ENCODE data around the gene PRKAG2. TPM values are rescaled to one million over a fixed set of nuclear protein-coding genes. Genes with fewer than 3 reads are reported as not detected.
"Not testable (repeated sequence)": the region's sequence is repeated elsewhere in the genome, so short reads cannot be mapped to it uniquely, and the experiment has no call there.

PRKAG2 gene
- total RNA-seq, 3 donors from 2014 or later: 32.3 to 56.6 (median 34.4) TPM

DNA sequence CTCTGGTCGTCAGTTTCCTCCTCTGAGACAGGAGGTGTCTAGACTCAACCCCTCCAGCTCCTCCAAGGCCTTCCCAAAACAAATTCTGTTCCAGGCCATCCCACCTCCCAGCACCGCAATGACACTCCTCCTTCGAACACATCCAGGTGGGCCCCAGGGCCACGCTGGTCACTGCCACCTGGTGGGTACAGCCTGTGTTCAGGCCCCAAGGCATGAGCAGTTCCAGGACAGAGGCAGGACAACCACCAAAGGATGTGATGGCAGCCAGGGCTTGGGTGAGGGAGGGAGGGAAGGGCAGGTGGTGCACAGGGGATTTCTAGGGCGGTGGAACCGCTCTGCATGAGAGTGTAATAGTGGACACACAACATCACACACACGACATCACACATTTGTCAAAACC, 76.5 kb downstream of the PRKAG2 start:
- Histone ChIP-seq H3K4me1 (peaks cover 4 to 13% of the 10 kb centered on the region in 2 donors), H3K4me3 (no peak overlapping the region), H3K36me3 (no peaks in the 10 kb centered on the region), H3K27me3 (no peaks in the 10 kb centered on the region), H3K9me3 (no peaks in the 10 kb centered on the region), H3K27ac (no peak overlapping the region)
- intact Hi-C loops (cut with DNase I; ENCODE audit: low total_unique reads): no loop called here
- TF ChIP-seq POLR2A (IDR thresholded peaks at IDR 0.05) (no peak), CTCF (IDR thresholded peaks at IDR 0.05) (no peak), POLR2AphosphoS5 (IDR thresholded peaks at IDR 0.05) (no peak)
- DNase-seq (ENCODE audit: low spot score in 2 of 2): no peak

DNA sequence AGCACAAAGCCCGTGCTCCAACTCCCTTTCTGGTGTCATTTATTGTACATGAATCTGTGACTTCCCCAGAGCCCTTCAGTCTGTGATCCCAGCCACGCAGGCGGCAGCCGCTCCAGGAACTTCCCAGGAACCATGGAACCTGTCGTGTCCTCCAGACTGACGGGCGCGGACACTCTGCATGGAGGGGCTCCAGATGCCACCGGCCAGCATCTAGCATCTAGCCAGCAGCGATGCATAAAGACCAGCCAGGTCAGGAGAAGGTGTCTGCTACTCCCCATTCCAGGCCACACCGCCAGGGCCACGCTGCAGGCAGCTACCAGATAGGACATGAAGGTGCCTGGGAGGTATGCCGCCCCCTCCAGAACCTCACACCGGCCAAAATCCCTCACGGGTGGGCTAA, 77.4 kb downstream of the PRKAG2 start:
- peak overlapping the region in 1 of 2 donors; percentile 86 for H3K27ac ChIP-seq
- H3K4me3 ChIP-seq: no peak overlapping the region
- H3K36me3 ChIP-seq: no peaks in the 10 kb centered on the region
- intact Hi-C loops (cut with DNase I; ENCODE audit: low total_unique reads): no loop called here
- no peak for DNase-seq (ENCODE audit: low spot score in 2 of 2)
- no peak for TF ChIP-seq CTCF (IDR thresholded peaks at IDR 0.05)
- no peak for TF ChIP-seq POLR2A (IDR thresholded peaks at IDR 0.05)
- TF ChIP-seq POLR2AphosphoS5 (IDR thresholded peaks at IDR 0.05): no peak
- no peaks in the 10 kb centered on the region for H3K27me3 ChIP-seq
- H3K4me1 ChIP-seq: peaks cover 4 to 13% of the 10 kb centered on the region in 2 donors
- no peaks in the 10 kb centered on the region for H3K9me3 ChIP-seq

GRCh38 chr7:151798851-151799448, 78.0 kb downstream of the PRKAG2 start:
- Histone ChIP-seq H3K27me3 (no peaks in the 10 kb centered on the region), H3K4me1 (peaks cover 5 to 14% of the 10 kb centered on the region in 2 donors), H3K9me3 (no peaks in the 10 kb centered on the region), H3K4me3 (no peak overlapping the region), H3K36me3 (no peaks in the 10 kb centered on the region), H3K27ac (peak overlapping the region; percentile 64 to 86)
- no peak for TF ChIP-seq POLR2AphosphoS5 (IDR thresholded peaks at IDR 0.05)
- TF ChIP-seq CTCF (IDR thresholded peaks at IDR 0.05): no peak
- TF ChIP-seq POLR2A (IDR thresholded peaks at IDR 0.05): no peak
- intact Hi-C loops (cut with DNase I; ENCODE audit: low total_unique reads): no loop called here
- no peak for DNase-seq (ENCODE audit: low spot score in 2 of 2)

GRCh38 chr7:151797667-151798307, 79.1 kb downstream of the PRKAG2 start:
- H3K36me3 ChIP-seq; H3K27me3 ChIP-seq; H3K9me3 ChIP-seq; intact Hi-C loops (cut with DNase I; ENCODE audit: low total_unique reads); H3K4me3 ChIP-seq: not testable (repeated sequence)
- peak overlapping the region; percentile 66 to 86 for H3K27ac ChIP-seq
- peak in 1 of 2 donors; percentile 70 for DNase-seq (ENCODE audit: low spot score in 2 of 2)
- peaks cover 11 to 16% of the 10 kb centered on the region in 2 donors for H3K4me1 ChIP-seq
- peak; percentile 61 to 88 (median 75) for TF ChIP-seq POLR2AphosphoS5 (IDR thresholded peaks at IDR 0.05)

- peaks cover 11 to 16% of the 10 kb centered on the region in 2 donors for H3K4me1 ChIP-seq
- no peaks in the 10 kb centered on the region for H3K36me3 ChIP-seq
- intact Hi-C loops (cut with DNase I; ENCODE audit: low total_unique reads): no loop called here
- no peak for DNase-seq (ENCODE audit: low spot score in 2 of 2)
- no peaks in the 10 kb centered on the region for H3K9me3 ChIP-seq
- no peak for TF ChIP-seq POLR2A (IDR thresholded peaks at IDR 0.05)
- peak overlapping the region; percentile 66 to 86 for H3K27ac ChIP-seq
- H3K4me3 ChIP-seq: no peak overlapping the region
- H3K27me3 ChIP-seq: no peaks in the 10 kb centered on the region
These were observed 79.9 kb downstream of the PRKAG2 start for GRCh38 chr7:151796871-151797537.

Data from breast epithelium (tissue), 4 donors.